CD14-positive monocyte (primary cell): ENCODE measurements around the gene SYNE2. TPM values are rescaled to one million over a fixed set of nuclear protein-coding genes. Genes with fewer than 3 reads are reported as not detected.

Experiments used
- DNase-seq, 3 donors: peaks; one replicate each; pipeline ENCODE4 v3.0.0-alpha.2; 2011 to 2022
- H2AFZ ChIP-seq: 2 replicates; pipeline ENCODE4 v1.6.0; 2012; ENCODE audit warnings: mild to moderate bottlenecking, low read depth, low read length, inconsistent platforms; ENCODE audit not compliant: insufficient read depth, poor library complexity, severe bottlenecking
- H3K27ac ChIP-seq, 2 donors: 1 replicate in 1 of 2; 2 replicates in 1 of 2; pipeline ENCODE4 v1.5.1; 2012 to 2013; ENCODE audit warnings: low read length in 2 of 2, control low read depth in 1 of 2, inconsistent platforms in 1 of 2, low read depth in 1 of 2, mild to moderate bottlenecking in 1 of 2
- H3K27me3 ChIP-seq, 2 donors: one replicate each; pipeline versions ENCODE4 v1.6.0 to v1.6.1; 2011 to 2013; ENCODE audit warnings: low read length in 2 of 2; ENCODE audit not compliant: control insufficient read depth in 2 of 2, insufficient read depth in 2 of 2
- H3K36me3 ChIP-seq, 2 donors: replicated peaks in 1 of 2; 1 replicate in 1 of 2; 2 replicates in 1 of 2; pipeline versions ENCODE4 v1.5.1 to v1.6.1; 2012 to 2013; ENCODE audit warnings: low read length in 2 of 2, control low read depth in 1 of 2, inconsistent platforms in 1 of 2, mild to moderate bottlenecking in 1 of 2; ENCODE audit not compliant: insufficient read depth in 2 of 2, control insufficient read depth in 1 of 2
- H3K4me1 ChIP-seq, 2 donors: 1 replicate in 1 of 2; 2 replicates in 1 of 2; pipeline versions ENCODE4 v1.5.1 to v1.6.1; 2012 to 2013; ENCODE audit warnings: low read length in 2 of 2, control low read depth in 1 of 2, inconsistent platforms in 1 of 2, mild to moderate bottlenecking in 1 of 2, moderate library complexity in 1 of 2; ENCODE audit not compliant: insufficient read depth in 2 of 2, control insufficient read depth in 1 of 2
- H3K4me2 ChIP-seq: replicated peaks from 2 replicates; pipeline ENCODE3; 2012; ENCODE audit warnings: low read length, moderate library complexity, mild to moderate bottlenecking; ENCODE audit not compliant: poor library complexity, severe bottlenecking; ENCODE audit errors: extremely low read depth
- H3K4me3 ChIP-seq, 3 experiments: fragments of 200-600 bp in 1 of 3; sonication (generic) in 1 of 3; replicated peaks in 1 of 3; 1 replicate in 2 of 3; 2 replicates in 1 of 3; pipeline ENCODE4 v1.5.1; 2011 to 2013; ENCODE audit warnings: low read length in 3 of 3, mild to moderate bottlenecking in 3 of 3, control low read depth in 2 of 3, low read depth in 2 of 3, inconsistent platforms in 1 of 3, moderate library complexity in 1 of 3
- H3K79me2 ChIP-seq: 2 replicates; pipeline ENCODE4 v1.6.0; 2012; ENCODE audit warnings: mild to moderate bottlenecking, control low read depth, inconsistent platforms, low read length, moderate library complexity; ENCODE audit not compliant: insufficient read depth
- H3K9ac ChIP-seq: 2 replicates; pipeline ENCODE4 v1.6.0; 2017; ENCODE audit warnings: low read length, mild to moderate bottlenecking; ENCODE audit not compliant: insufficient read depth, poor library complexity, severe bottlenecking
- H3K9me3 ChIP-seq, 2 donors: replicated peaks in 1 of 2; 1 replicate in 1 of 2; 2 replicates in 1 of 2; pipeline versions ENCODE4 v1.5.1 to v1.6.1; 2012 to 2013; ENCODE audit warnings: low read length in 2 of 2, control low read depth in 1 of 2; ENCODE audit not compliant: control insufficient read depth in 1 of 2, insufficient read depth in 1 of 2
- H4K20me1 ChIP-seq: 2 replicates; pipeline ENCODE4 v1.6.0; 2012; ENCODE audit warnings: mild to moderate bottlenecking, low read length, control low read depth, moderate library complexity; ENCODE audit not compliant: insufficient read depth
- H3K27ac Mint-ChIP-seq, 7 donors: one replicate each; pipeline ENCODE4 v1.8.0; 2020; ENCODE audit warnings: mild to moderate bottlenecking in 7 of 7, mixed read lengths in 7 of 7, moderate library complexity in 6 of 7, inconsistent platforms in 2 of 7
- H3K27me3 Mint-ChIP-seq, 3 donors: one replicate each; pipeline ENCODE4 v1.8.0; 2021 to 2022; ENCODE audit warnings: low read depth in 3 of 3, mild to moderate bottlenecking in 3 of 3, mixed read lengths in 3 of 3, moderate library complexity in 3 of 3, inconsistent platforms in 1 of 3
- H3K36me3 Mint-ChIP-seq, 2 donors: one replicate each; pipeline ENCODE4 v1.8.0; 2020; ENCODE audit warnings: mixed read lengths in 2 of 2, inconsistent platforms in 1 of 2, mild to moderate bottlenecking in 1 of 2
- H3K4me1 Mint-ChIP-seq: one replicate; pipeline ENCODE4 v1.8.0; 2020; ENCODE audit warnings: mild to moderate bottlenecking, mixed read lengths
- H3K4me3 Mint-ChIP-seq, 2 donors: one replicate each; pipeline ENCODE4 v1.8.0; 2020; ENCODE audit warnings: mild to moderate bottlenecking in 2 of 2, mixed read lengths in 2 of 2, moderate library complexity in 1 of 2
- H3K9me3 Mint-ChIP-seq, 7 donors: one replicate each; pipeline ENCODE4 v1.8.0; 2020 to 2022; ENCODE audit warnings: mixed read lengths in 7 of 7, mild to moderate bottlenecking in 6 of 7, moderate library complexity in 6 of 7, inconsistent platforms in 2 of 7
- WGBS: methylation state at CpG from one replicate; pipeline ENCODE4 v1.1.5; 2013; ENCODE audit warnings: missing lambda C conversion rate; ENCODE audit not compliant: insufficient coverage; 5-methylcytosine and 5-hydroxymethylcytosine counted together
- intact Hi-C, 2 donors: fragments of 100-400 bp; cut with micrococcal nuclease; formaldehyde crosslinking; loops; one replicate each; pipeline versions ENCODE4 v1.15.0 to v1.15.1; 2023
- polyA plus RNA-seq, 3 donors: library from polyadenylated mRNA; depleted of rRNA in 1 of 3; unstranded in 2 of 3; stranded (reverse) in 1 of 3; fragments of 300-500 nt in 2 of 3; fragments of >200 nt in 1 of 3; fragmentation: Illumina TruSeq in 2 of 3; gene quantifications; 1 replicate in 2 of 3; 2 replicates in 1 of 3; pipeline ENCODE4 v1.2.3, GENCODE V29; 2012 to 2021
- TF ChIP-seq, protein P1 (sequence below): fragments of 200-600 bp; IDR thresholded peaks from one replicate; pipeline ENCODE4 v1.8.0; 2022; ENCODE audit warnings: antibody characterized with exemption, mild to moderate bottlenecking

SYNE2 gene
- polyA plus RNA-seq, 3 donors = 0.06 to 0.46 (median 0.44) TPM

- Histone ChIP-seq H3K27me3 (no peaks in the 10 kb centered on the region), H3K4me1 (no peaks in the 10 kb centered on the region), H3K79me2 (no peaks in the 10 kb centered on the region), H4K20me1 (no peaks in the 10 kb centered on the region), H3K4me2 (no peak overlapping the region), H3K36me3 (no peaks in the 10 kb centered on the region), H3K4me3 (no peak overlapping the region), H3K9ac (no peak overlapping the region), H3K27ac (no peak overlapping the region), H2AFZ (no peak overlapping the region), H3K9me3 (peaks cover 0 to under 1% of the 10 kb centered on the region in 2 donors)
- Mint-ChIP-seq H3K9me3 (peaks cover 0 to 5% (median 1%) of the 10 kb centered on the region in 7 donors), H3K27ac (no peak overlapping the region), H3K27me3 (peaks cover 0 to 3% (median 0%) of the 10 kb centered on the region in 3 donors), H3K4me1 (no peaks in the 10 kb centered on the region), H3K4me3 (no peak overlapping the region), H3K36me3 (no peaks in the 10 kb centered on the region)
- intact Hi-C loops = no loop called here
- TF ChIP-seq, protein P1, sequence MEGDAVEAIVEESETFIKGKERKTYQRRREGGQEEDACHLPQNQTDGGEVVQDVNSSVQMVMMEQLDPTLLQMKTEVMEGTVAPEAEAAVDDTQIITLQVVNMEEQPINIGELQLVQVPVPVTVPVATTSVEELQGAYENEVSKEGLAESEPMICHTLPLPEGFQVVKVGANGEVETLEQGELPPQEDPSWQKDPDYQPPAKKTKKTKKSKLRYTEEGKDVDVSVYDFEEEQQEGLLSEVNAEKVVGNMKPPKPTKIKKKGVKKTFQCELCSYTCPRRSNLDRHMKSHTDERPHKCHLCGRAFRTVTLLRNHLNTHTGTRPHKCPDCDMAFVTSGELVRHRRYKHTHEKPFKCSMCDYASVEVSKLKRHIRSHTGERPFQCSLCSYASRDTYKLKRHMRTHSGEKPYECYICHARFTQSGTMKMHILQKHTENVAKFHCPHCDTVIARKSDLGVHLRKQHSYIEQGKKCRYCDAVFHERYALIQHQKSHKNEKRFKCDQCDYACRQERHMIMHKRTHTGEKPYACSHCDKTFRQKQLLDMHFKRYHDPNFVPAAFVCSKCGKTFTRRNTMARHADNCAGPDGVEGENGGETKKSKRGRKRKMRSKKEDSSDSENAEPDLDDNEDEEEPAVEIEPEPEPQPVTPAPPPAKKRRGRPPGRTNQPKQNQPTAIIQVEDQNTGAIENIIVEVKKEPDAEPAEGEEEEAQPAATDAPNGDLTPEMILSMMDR = no peak
- no CpG with 5 or more reads among the region's 7 CpGs for WGBS
- DNase-seq = no peak
Observed at GRCh38 chr14:64249363-64249762, 396.6 kb downstream of the SYNE2 start.

GRCh38 chr14:64253672-64254071 is 400.9 kb downstream of the SYNE2 start:
- Histone ChIP-seq H3K27ac (no peak overlapping the region), H3K9me3 (no peaks in the 10 kb centered on the region), H3K4me3 (no peak overlapping the region), H4K20me1 (no peaks in the 10 kb centered on the region), H3K27me3 (no peaks in the 10 kb centered on the region), H3K79me2 (no peaks in the 10 kb centered on the region), H3K9ac (no peak overlapping the region), H3K4me2 (no peak overlapping the region), H3K4me1 (no peaks in the 10 kb centered on the region), H2AFZ (no peak overlapping the region), H3K36me3 (no peaks in the 10 kb centered on the region)
- Mint-ChIP-seq H3K9me3 (no peaks in the 10 kb centered on the region), H3K27me3 (peaks cover 0 to 4% (median 4%) of the 10 kb centered on the region in 3 donors), H3K36me3 (no peaks in the 10 kb centered on the region), H3K27ac (no peak overlapping the region), H3K4me3 (no peak overlapping the region), H3K4me1 (no peaks in the 10 kb centered on the region)
- intact Hi-C loops = no loop called here
- TF ChIP-seq, protein P1 = no peak
- no CpG with 5 or more reads among the region's 3 CpGs for WGBS
- DNase-seq = no peak
